MCF 10A (cell line): ENCODE results near the gene HPSE. TPM values are rescaled to one million over a fixed set of nuclear protein-coding genes. Genes with fewer than 3 reads are reported as not detected.

ENCODE experiments used
- BruUV-seq: library from RNA; stranded (reverse); fragments of 400-500 nt; replicated peaks from 2 replicates; lab custom pipeline; 2021; lab: Mats Ljungman, UMichigan
- CTCF ChIA-PET: fragments of 300-600 bp; sonication (Branson Sonifier 250); formaldehyde crosslinking; extraction: SDS; loops from one replicate; lab custom pipeline; 2021; ENCODE audit warnings: antibody characterized with exemption, inconsistent platforms; lab: Yijun Ruan, JAX
- POLR2A ChIA-PET: fragments of 300-600, 350-650 bp; sonication (Branson Sonifier 250); formaldehyde crosslinking; extraction: SDS; loops from one replicate; lab custom pipeline; 2020; ENCODE audit warnings: antibody characterized with exemption, inconsistent platforms; lab: Yijun Ruan, JAX
- DNase-seq: peaks from one replicate; pipeline ENCODE4 v3.0.0-alpha.2; 2018; ENCODE audit not compliant: unreplicated experiment
- H3K27ac Mint-ChIP-seq: one replicate; pipeline ENCODE4 v1.8.0; 2022; ENCODE audit warnings: mild to moderate bottlenecking, low read depth, mixed read lengths; ENCODE audit not compliant: unreplicated experiment
- H3K27me3 Mint-ChIP-seq: one replicate; pipeline ENCODE4 v1.8.0; 2022; ENCODE audit warnings: mixed read lengths; ENCODE audit not compliant: insufficient read depth, unreplicated experiment
- H3K36me3 Mint-ChIP-seq: one replicate; pipeline ENCODE4 v1.8.0; 2022; ENCODE audit warnings: mild to moderate bottlenecking, moderate library complexity, mixed read lengths; ENCODE audit not compliant: insufficient read depth, unreplicated experiment
- H3K4me1 Mint-ChIP-seq: one replicate; pipeline ENCODE4 v1.8.0; 2022; ENCODE audit warnings: mixed read lengths; ENCODE audit not compliant: insufficient read depth, unreplicated experiment
- H3K4me3 Mint-ChIP-seq: one replicate; pipeline ENCODE4 v1.8.0; 2022; ENCODE audit warnings: mild to moderate bottlenecking, moderate library complexity, mixed read lengths; ENCODE audit not compliant: unreplicated experiment
- H3K9me3 Mint-ChIP-seq: one replicate; pipeline ENCODE4 v1.8.0; 2022; ENCODE audit warnings: mixed read lengths; ENCODE audit not compliant: unreplicated experiment
- intact Hi-C: fragments of 100-400 bp; cut with micrococcal nuclease; formaldehyde crosslinking; loops from 2 replicates; pipeline ENCODE4 v1.14.1; 2022
- total RNA-seq: library from RNA; stranded (reverse); gene quantifications from 2 replicates; pipeline ENCODE4 v1.2.3, GENCODE V29; 2022
- TF ChIP-seq, protein P1 (sequence below): fragments of 200-600 bp; IDR thresholded peaks from one replicate; pipeline ENCODE4 v1.8.0; 2022; ENCODE audit warnings: antibody characterized with exemption, mild to moderate bottlenecking; ENCODE audit not compliant: unreplicated experiment

Gene HPSE
- total RNA-seq, 1 experiment from 2014 or later = 5.5 TPM

DNA sequence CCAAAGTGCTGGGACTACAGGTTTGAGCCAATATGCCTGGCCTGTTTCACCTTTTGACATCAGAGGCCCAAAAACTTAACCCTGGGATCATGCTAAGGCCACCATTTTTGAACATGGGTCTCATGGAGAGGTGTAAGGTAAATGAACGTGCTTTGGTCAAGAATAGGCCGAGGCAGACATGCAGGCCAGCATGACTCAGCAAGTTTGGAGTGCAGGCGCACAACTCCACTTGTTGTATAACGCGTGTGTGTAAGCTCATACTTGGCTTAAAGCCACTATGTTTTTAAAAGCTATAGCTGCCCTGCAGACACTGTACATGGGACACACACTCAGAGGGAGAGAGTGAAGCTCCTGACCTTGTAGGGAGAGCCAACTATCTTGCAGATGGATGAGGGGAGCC is 43.8 kb upstream of the HPSE start:
- no peaks in the 10 kb centered on the region for H3K36me3 Mint-ChIP-seq
- TF ChIP-seq, protein P1, sequence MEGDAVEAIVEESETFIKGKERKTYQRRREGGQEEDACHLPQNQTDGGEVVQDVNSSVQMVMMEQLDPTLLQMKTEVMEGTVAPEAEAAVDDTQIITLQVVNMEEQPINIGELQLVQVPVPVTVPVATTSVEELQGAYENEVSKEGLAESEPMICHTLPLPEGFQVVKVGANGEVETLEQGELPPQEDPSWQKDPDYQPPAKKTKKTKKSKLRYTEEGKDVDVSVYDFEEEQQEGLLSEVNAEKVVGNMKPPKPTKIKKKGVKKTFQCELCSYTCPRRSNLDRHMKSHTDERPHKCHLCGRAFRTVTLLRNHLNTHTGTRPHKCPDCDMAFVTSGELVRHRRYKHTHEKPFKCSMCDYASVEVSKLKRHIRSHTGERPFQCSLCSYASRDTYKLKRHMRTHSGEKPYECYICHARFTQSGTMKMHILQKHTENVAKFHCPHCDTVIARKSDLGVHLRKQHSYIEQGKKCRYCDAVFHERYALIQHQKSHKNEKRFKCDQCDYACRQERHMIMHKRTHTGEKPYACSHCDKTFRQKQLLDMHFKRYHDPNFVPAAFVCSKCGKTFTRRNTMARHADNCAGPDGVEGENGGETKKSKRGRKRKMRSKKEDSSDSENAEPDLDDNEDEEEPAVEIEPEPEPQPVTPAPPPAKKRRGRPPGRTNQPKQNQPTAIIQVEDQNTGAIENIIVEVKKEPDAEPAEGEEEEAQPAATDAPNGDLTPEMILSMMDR = no peak
- no peaks in the 10 kb centered on the region for H3K9me3 Mint-ChIP-seq
- BruUV-seq = no TSS peak
- DNase-seq = no peak
- no peak overlapping the region for H3K4me3 Mint-ChIP-seq
- CTCF ChIA-PET = interaction anchor here (1.0 to 1.8 kb wide), 3 partner anchors 11 to 76 kb away, joined by 3 to 7 read pairs (median 4); no protein-coding TSS in a partner anchor
- H3K27ac Mint-ChIP-seq = no peak overlapping the region
- H3K27me3 Mint-ChIP-seq = no peaks in the 10 kb centered on the region
- POLR2A ChIA-PET = interaction anchor here (0.7 to 1.9 kb wide), 6 partner anchors 9 to 342 kb away, joined by 3 to 5 read pairs (median 4); no protein-coding TSS in a partner anchor
- H3K4me1 Mint-ChIP-seq = no peaks in the 10 kb centered on the region
- intact Hi-C loops = no loop called here

DNA sequence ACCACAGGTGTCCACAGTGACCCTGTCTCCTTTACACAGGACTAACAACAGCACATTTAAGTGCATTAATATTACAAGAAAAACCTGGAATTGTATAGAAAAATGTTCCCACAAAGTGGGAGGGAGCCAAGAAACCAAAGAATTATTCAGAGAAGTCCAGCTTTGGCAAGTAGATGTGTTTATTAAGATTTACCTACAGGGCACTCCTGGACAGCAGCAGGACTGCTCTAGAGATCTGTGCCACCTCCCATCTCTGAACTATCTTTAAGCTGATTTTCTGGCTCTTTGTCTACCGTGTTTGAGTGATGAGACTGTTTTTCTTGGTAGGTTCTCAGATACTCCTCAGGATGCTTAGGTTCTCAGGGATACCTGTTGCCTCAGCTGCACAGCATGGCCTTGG is 38.3 kb upstream of the HPSE start:
- BruUV-seq = no TSS peak

DNA sequence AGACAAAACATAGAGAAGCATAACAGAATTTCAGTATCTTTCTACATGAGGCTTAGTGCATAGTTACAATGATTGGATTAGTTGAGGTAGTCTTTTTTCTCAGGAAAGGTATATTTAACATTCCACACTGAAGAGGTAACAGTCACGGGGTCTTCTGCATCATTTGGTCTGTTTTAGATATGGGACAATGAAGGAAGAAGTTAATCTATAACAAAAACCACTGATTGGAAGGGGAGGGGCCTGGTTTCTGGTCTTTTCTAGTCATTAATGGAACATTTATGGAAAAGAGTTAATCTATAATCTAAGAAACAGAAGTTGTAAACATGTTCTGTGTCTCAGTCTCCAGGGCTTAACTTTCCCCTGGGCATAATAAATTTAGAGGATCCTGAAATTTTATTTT is 37.3 kb upstream of the HPSE start:
- H3K36me3 Mint-ChIP-seq = no peaks in the 10 kb centered on the region
- TF ChIP-seq, protein P1 = no peak
- H3K27ac Mint-ChIP-seq = no peak overlapping the region
- H3K4me1 Mint-ChIP-seq = no peaks in the 10 kb centered on the region
- POLR2A ChIA-PET = interaction anchor here (1.0 kb wide), 1 partner anchor 19 kb away, joined by 3 read pairs; no protein-coding TSS in a partner anchor
- BruUV-seq = no TSS peak
- intact Hi-C loops = no loop called here
- H3K27me3 Mint-ChIP-seq = no peaks in the 10 kb centered on the region
- H3K4me3 Mint-ChIP-seq = no peak overlapping the region
- CTCF ChIA-PET = interaction anchor here (1.2 kb wide), 1 partner anchor 10 kb away, joined by 7 read pairs; no protein-coding TSS in a partner anchor
- DNase-seq = no peak
- H3K9me3 Mint-ChIP-seq = no peaks in the 10 kb centered on the region

More for the DNA sequence above, 38.3 kb upstream of the HPSE start:
- POLR2A ChIA-PET = interaction anchor here (0.7 to 1.7 kb wide), 4 partner anchors 14 to 38 kb away, joined by 3 to 5 read pairs (median 4); partner anchors contain the start of gene HPSE
- Mint-ChIP-seq H3K4me3 (no peak overlapping the region), H3K36me3 (no peaks in the 10 kb centered on the region), H3K27me3 (no peaks in the 10 kb centered on the region), H3K4me1 (no peaks in the 10 kb centered on the region), H3K27ac (no peak overlapping the region), H3K9me3 (no peaks in the 10 kb centered on the region)
- TF ChIP-seq, protein P1 = no peak
- DNase-seq = no peak
- CTCF ChIA-PET = no interaction called here
- intact Hi-C loops = no loop called here

DNA sequence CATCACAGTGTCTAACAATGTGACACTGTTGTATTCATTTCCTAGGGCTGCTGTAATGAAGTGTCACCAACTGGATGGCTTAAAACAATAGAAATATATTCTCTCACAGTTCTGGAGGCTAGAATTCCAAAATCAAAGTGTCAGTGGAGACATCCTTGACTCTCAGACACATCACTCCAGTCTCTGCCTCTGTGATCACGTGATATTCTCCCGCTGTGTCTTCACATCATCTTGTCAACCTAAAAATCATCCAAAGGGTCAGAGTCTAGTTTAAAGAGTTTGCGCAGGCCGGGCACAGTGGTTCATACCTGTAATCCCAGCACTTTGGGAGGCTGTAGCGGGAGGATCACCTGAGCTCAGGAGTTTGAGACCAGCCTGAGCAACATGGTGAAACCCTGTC is 36.6 kb upstream of the HPSE start:
- Mint-ChIP-seq H3K27ac (no peak overlapping the region), H3K9me3 (no peaks in the 10 kb centered on the region), H3K36me3 (no peaks in the 10 kb centered on the region), H3K4me1 (no peaks in the 10 kb centered on the region), H3K4me3 (no peak overlapping the region), H3K27me3 (no peaks in the 10 kb centered on the region)
- ChIA-PET POLR2A (interaction anchor here (1.0 kb wide), 1 partner anchor 20 kb away, joined by 3 read pairs; no protein-coding TSS in a partner anchor), CTCF (interaction anchor here (1.2 kb wide), 1 partner anchor 10 kb away, joined by 7 read pairs; no protein-coding TSS in a partner anchor)
- no peak for DNase-seq
- BruUV-seq = no TSS peak
- TF ChIP-seq, protein P1 = no peak
- intact Hi-C loops = no loop called here
